Mucosa of rectum (tissue), 2 donors: ENCODE results near the gene QRSL1.

Experiments used
- H3K27ac ChIP-seq, 2 donors: one replicate each; pipeline ENCODE4 v1.7.0; 2013; ENCODE audit warnings: inconsistent platforms in 2 of 2, low read depth in 2 of 2, low read length in 2 of 2
- H3K27me3 ChIP-seq, 2 donors: one replicate each; pipeline ENCODE4 v1.7.0; 2013; ENCODE audit warnings: low read length in 2 of 2; ENCODE audit not compliant: control insufficient read depth in 2 of 2, insufficient read depth in 2 of 2
- H3K36me3 ChIP-seq, 2 donors: one replicate each; pipeline ENCODE4 v1.7.0; 2013; ENCODE audit warnings: low read length in 2 of 2; ENCODE audit not compliant: control insufficient read depth in 2 of 2, insufficient read depth in 2 of 2
- H3K4me1 ChIP-seq, 2 donors: one replicate each; pipeline ENCODE4 v1.7.0; 2013; ENCODE audit warnings: low read length in 2 of 2, mild to moderate bottlenecking in 1 of 2; ENCODE audit not compliant: control insufficient read depth in 2 of 2, insufficient read depth in 2 of 2
- H3K4me3 ChIP-seq, 2 donors: one replicate each; pipeline ENCODE4 v1.7.0; 2013; ENCODE audit warnings: low read length in 2 of 2
- H3K9ac ChIP-seq, 2 donors: one replicate each; pipeline ENCODE4 v1.7.0; 2013; ENCODE audit warnings: low read length in 2 of 2, low read depth in 1 of 2, mild to moderate bottlenecking in 1 of 2
- H3K9me3 ChIP-seq, 2 donors: one replicate each; pipeline ENCODE4 v1.7.0; 2013; ENCODE audit warnings: low read length in 2 of 2; ENCODE audit not compliant: control insufficient read depth in 2 of 2
- donor health status: healthy.
- donor health status: Normal muscosa, but diverticular disease.

Gene QRSL1

GRCh38 chr6:106639812-106640211 lies 10.4 kb downstream of the QRSL1 start:
- Histone ChIP-seq H3K4me1 (peaks cover 0 to 6% of the 10 kb centered on the region in 2 donors), H3K9ac (no peak overlapping the region), H3K27ac (no peak overlapping the region), H3K9me3 (no peaks in the 10 kb centered on the region), H3K36me3 (peaks cover 24 to 33% of the 10 kb centered on the region in 2 donors), H3K4me3 (no peak overlapping the region), H3K27me3 (no peaks in the 10 kb centered on the region)

GRCh38 chr6:106642476-106642875 lies 13.1 kb downstream of the QRSL1 start:
- Histone ChIP-seq H3K4me3 (no peak overlapping the region), H3K9me3 (no peaks in the 10 kb centered on the region), H3K27me3 (no peaks in the 10 kb centered on the region), H3K9ac (no peak overlapping the region), H3K4me1 (peaks cover 0 to 6% of the 10 kb centered on the region in 2 donors), H3K36me3 (peaks cover 24 to 41% of the 10 kb centered on the region in 2 donors), H3K27ac (no peak overlapping the region)

GRCh38 chr6:106643061-106643460 lies 13.7 kb downstream of the QRSL1 start:
- Histone ChIP-seq H3K9ac (no peak overlapping the region), H3K27me3 (no peaks in the 10 kb centered on the region), H3K4me1 (peaks cover 0 to 6% of the 10 kb centered on the region in 2 donors), H3K27ac (no peak overlapping the region), H3K36me3 (peaks cover 24 to 41% of the 10 kb centered on the region in 2 donors), H3K9me3 (no peaks in the 10 kb centered on the region), H3K4me3 (no peak overlapping the region)

- no peak overlapping the region for H3K9ac ChIP-seq
Measured at GRCh38 chr6:106648651-106649308, 19.4 kb downstream of the QRSL1 start.

GRCh38 chr6:106658469-106658868 lies 29.1 kb downstream of the QRSL1 start:
- Histone ChIP-seq H3K27ac (no peak overlapping the region), H3K27me3 (no peaks in the 10 kb centered on the region), H3K4me1 (no peaks in the 10 kb centered on the region), H3K9me3 (peaks cover 3 to 5% of the 10 kb centered on the region in 2 donors), H3K36me3 (peaks cover 34 to 51% of the 10 kb centered on the region in 2 donors), H3K9ac (no peak overlapping the region), H3K4me3 (no peak overlapping the region)

More at GRCh38 chr6:106648651-106649308, 19.4 kb downstream of the QRSL1 start:
- no peaks in the 10 kb centered on the region for H3K9me3 ChIP-seq
- H3K36me3 ChIP-seq = peaks cover 32 to 50% of the 10 kb centered on the region in 2 donors
- H3K4me3 ChIP-seq = no peak overlapping the region
- no peaks in the 10 kb centered on the region for H3K27me3 ChIP-seq
- H3K4me1 ChIP-seq = no peaks in the 10 kb centered on the region
- H3K27ac ChIP-seq = no peak overlapping the region

- no peak overlapping the region for H3K4me3 ChIP-seq
- H3K27me3 ChIP-seq = no peaks in the 10 kb centered on the region
- H3K36me3 ChIP-seq = peaks cover 32 to 49% of the 10 kb centered on the region in 2 donors
- H3K9ac ChIP-seq = no peak overlapping the region
- H3K9me3 ChIP-seq = peaks cover 3 to 5% of the 10 kb centered on the region in 2 donors
- no peaks in the 10 kb centered on the region for H3K4me1 ChIP-seq
- no peak overlapping the region for H3K27ac ChIP-seq
Measured at GRCh38 chr6:106659859-106660258, 30.5 kb downstream of the QRSL1 start.

GRCh38 chr6:106662458-106662857 lies 33.1 kb downstream of the QRSL1 start:
- Histone ChIP-seq H3K4me1 (no peaks in the 10 kb centered on the region), H3K27ac (no peak overlapping the region), H3K27me3 (no peaks in the 10 kb centered on the region), H3K9ac (no peak overlapping the region), H3K36me3 (peaks cover 26 to 30% of the 10 kb centered on the region in 2 donors), H3K9me3 (peaks cover 3 to 5% of the 10 kb centered on the region in 2 donors), H3K4me3 (no peak overlapping the region)

GRCh38 chr6:106666282-106667021 lies 37.1 kb downstream of the QRSL1 start:
- Histone ChIP-seq H3K4me3 (no peak overlapping the region), H3K9ac (no peak overlapping the region), H3K36me3 (peaks cover 15 to 16% of the 10 kb centered on the region in 2 donors), H3K9me3 (no peaks in the 10 kb centered on the region), H3K4me1 (no peaks in the 10 kb centered on the region), H3K27ac (no peak overlapping the region), H3K27me3 (no peaks in the 10 kb centered on the region)

- Histone ChIP-seq H3K4me3 (no peak overlapping the region), H3K27ac (no peak overlapping the region), H3K27me3 (no peaks in the 10 kb centered on the region), H3K9ac (no peak overlapping the region), H3K4me1 (no peaks in the 10 kb centered on the region), H3K36me3 (peaks cover 15 to 16% of the 10 kb centered on the region in 2 donors), H3K9me3 (no peaks in the 10 kb centered on the region)
Measured at GRCh38 chr6:106667022-106667402, 37.6 kb downstream of the QRSL1 start.

GRCh38 chr6:106670236-106670635 lies 40.9 kb downstream of the QRSL1 start:
- H3K4me3 ChIP-seq = no peak overlapping the region
- H3K4me1 ChIP-seq = no peaks in the 10 kb centered on the region
- H3K9ac ChIP-seq = no peak overlapping the region
- no peaks in the 10 kb centered on the region for H3K27me3 ChIP-seq
- no peaks in the 10 kb centered on the region for H3K9me3 ChIP-seq
- no peak overlapping the region for H3K27ac ChIP-seq
- H3K36me3 ChIP-seq = peaks cover 2 to 3% of the 10 kb centered on the region in 2 donors
